Coronary artery (tissue), 2 donors: ENCODE data around the gene SEMA3E.
"Not testable (repeated sequence)": the region's sequence is repeated elsewhere in the genome, so short reads cannot be mapped to it uniquely, and the experiment has no call there.

Source experiments
- DNase-seq: peaks from one replicate; pipeline ENCODE4 v3.0.0-alpha.2; 2017; ENCODE audit warnings: low spot score
- H3K27ac ChIP-seq, 2 donors: fragments of 200-600 bp; sonication (generic); one replicate each; pipeline ENCODE4 v1.5.1; 2016 to 2019
- H3K4me3 ChIP-seq: fragments of 200-600 bp; sonication (generic); 2 replicates; pipeline ENCODE4 v1.5.1; 2016; ENCODE audit warnings: mild to moderate bottlenecking, moderate library complexity
- CTCF ChIP-seq: fragments of 200-600 bp; sonication (generic); IDR thresholded peaks from one replicate; pipeline ENCODE4 v1.5.1; 2019; ENCODE audit warnings: antibody characterized with exemption

Gene SEMA3E

GRCh38 chr7:83562960-83563359, 86.0 kb downstream of the SEMA3E start:
- no peak for TF ChIP-seq CTCF
- Histone ChIP-seq H3K4me3 (no peak overlapping the region), H3K27ac (no peak overlapping the region)
- DNase-seq = no peak

GRCh38 chr7:83562289-83562688, 86.7 kb downstream of the SEMA3E start:
- no peak for TF ChIP-seq CTCF
- H3K27ac ChIP-seq = no peak overlapping the region
- DNase-seq = no peak
- no peak overlapping the region for H3K4me3 ChIP-seq

GRCh38 chr7:83559887-83560286, 89.1 kb downstream of the SEMA3E start:
- no peak overlapping the region for H3K4me3 ChIP-seq
- no peak for DNase-seq
- no peak for TF ChIP-seq CTCF
- no peak overlapping the region for H3K27ac ChIP-seq

GRCh38 chr7:83552556-83552955, 96.4 kb downstream of the SEMA3E start:
- H3K27ac ChIP-seq, DNase-seq: not testable (repeated sequence)

GRCh38 chr7:83550100-83550499, 98.8 kb downstream of the SEMA3E start:
- DNase-seq = no peak
- Histone ChIP-seq H3K27ac (no peak overlapping the region), H3K4me3 (no peak overlapping the region)
- no peak for TF ChIP-seq CTCF

More at GRCh38 chr7:83552556-83552955, 96.4 kb downstream of the SEMA3E start:
- not testable (repeated sequence) for H3K4me3 ChIP-seq

- no peak for TF ChIP-seq CTCF
- no peak for DNase-seq
- H3K27ac ChIP-seq = no peak overlapping the region
- H3K4me3 ChIP-seq = no peak overlapping the region
Measured at GRCh38 chr7:83548250-83548649, 100.7 kb downstream of the SEMA3E start.

GRCh38 chr7:83547526-83547925, 101.4 kb downstream of the SEMA3E start:
- no peak for DNase-seq

More at GRCh38 chr7:83547526-83547925, 101.4 kb downstream of the SEMA3E start:
- Histone ChIP-seq H3K4me3 (no peak overlapping the region), H3K27ac (no peak overlapping the region)
- TF ChIP-seq CTCF = no peak
